RWPE1 (cell line): ENCODE results near the gene EYS.

ENCODE experiments used
- CTCF ChIA-PET: fragments of 350-600 bp; sonication (Branson Sonifier 250); formaldehyde crosslinking; extraction: SDS; loops from one replicate; lab custom pipeline; 2021; lab: Yijun Ruan, JAX
- POLR2A ChIA-PET: fragments of 400-600 bp; formaldehyde crosslinking; extraction: SDS; loops from one replicate; lab custom pipeline; 2020; ENCODE audit warnings: antibody characterized with exemption; ENCODE audit not compliant: low non-redundant PET; lab: Yijun Ruan, JAX
- DNase-seq: peaks from one replicate; pipeline ENCODE4 v3.0.0; 2012; ENCODE audit warnings: low spot score
- H3K27ac ChIP-seq: fragments of 450-650 bp; 2 replicates; pipeline ENCODE4 v1.5.1; 2017
- CTCF ChIP-seq: fragments of 450-650 bp; conservative IDR thresholded peaks from 2 replicates; pipeline ENCODE4 v1.5.1; 2017; ENCODE audit warnings: low read depth, mild to moderate bottlenecking

Gene EYS

DNA sequence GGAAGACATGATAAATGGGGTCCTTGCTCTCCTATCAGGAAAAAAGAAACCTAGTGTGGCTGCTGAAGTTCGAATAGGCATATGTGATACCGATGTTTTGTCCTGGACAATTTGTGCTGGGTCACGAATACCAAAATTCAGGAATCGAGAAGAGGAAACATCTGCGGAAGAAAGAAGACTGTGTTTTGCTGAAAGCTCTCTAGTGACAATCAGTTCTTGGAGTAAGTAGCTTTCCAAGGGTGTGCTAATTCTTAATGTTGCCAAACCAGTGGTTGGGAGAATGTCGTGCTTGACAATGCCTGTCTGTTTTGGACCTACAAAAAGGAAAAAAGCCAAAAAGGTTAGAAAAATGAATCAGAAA lies 1115.4 kb downstream of the EYS start:
- POLR2A ChIA-PET = no interaction called here
- DNase-seq = no peak
- CTCF ChIA-PET = interaction anchor here (0.5 kb wide), 1 partner anchor 461 kb away, joined by 4 read pairs; no protein-coding TSS in a partner anchor
- no peak overlapping the region for H3K27ac ChIP-seq
- no peak for TF ChIP-seq CTCF

DNA sequence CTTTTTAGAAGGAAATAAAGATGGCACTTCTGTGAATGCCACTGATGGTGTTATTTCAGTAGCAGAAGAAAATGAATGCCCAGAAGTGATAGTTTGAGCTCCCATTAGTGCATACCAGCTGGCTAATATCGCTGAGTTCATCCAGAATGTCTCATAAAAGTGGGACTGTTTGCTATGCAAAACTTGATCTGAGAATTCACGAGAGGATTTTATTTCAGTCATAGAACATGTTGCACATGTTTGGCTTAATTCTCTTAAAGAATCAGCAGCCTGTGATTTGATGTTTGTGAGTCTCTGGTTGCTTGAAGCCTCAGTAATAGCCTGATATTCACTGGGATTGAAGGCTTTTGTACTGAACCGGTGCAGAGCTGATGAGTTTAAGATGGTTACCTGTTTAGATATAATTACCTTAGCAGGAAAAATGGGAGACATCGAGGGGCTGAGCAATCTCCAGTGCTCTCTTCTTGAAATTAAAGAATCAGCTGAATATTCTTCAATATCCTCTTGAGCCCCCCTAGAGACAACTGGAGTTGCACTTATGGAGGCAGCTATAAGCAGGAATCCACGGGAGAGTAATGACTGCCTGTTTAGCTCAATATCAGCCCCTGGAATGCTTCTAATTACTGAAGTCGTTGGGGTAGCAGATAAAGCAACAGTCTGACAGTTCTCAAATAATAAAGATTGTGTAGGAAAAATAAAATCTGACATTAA lies 1115.9 kb downstream of the EYS start:
- ChIA-PET POLR2A (no interaction called here), CTCF (interaction anchor here (0.5 kb wide), 1 partner anchor 460 kb away, joined by 4 read pairs; no protein-coding TSS in a partner anchor)
- TF ChIP-seq CTCF = no peak
- H3K27ac ChIP-seq = no peak overlapping the region
- no peak for DNase-seq

- POLR2A ChIA-PET = no interaction called here
- DNase-seq = no peak
- TF ChIP-seq CTCF = no peak
- CTCF ChIA-PET = no interaction called here
- no peak overlapping the region for H3K27ac ChIP-seq
These were observed 1117.1 kb downstream of the EYS start for GRCh38 chr6:64589961-64590360.

GRCh38 chr6:64580346-64580745 lies 1126.7 kb downstream of the EYS start:
- TF ChIP-seq CTCF = no peak
- peak; percentile 71 for DNase-seq
- ChIA-PET POLR2A (no interaction called here), CTCF (no interaction called here)
- H3K27ac ChIP-seq = no peak overlapping the region

DNA sequence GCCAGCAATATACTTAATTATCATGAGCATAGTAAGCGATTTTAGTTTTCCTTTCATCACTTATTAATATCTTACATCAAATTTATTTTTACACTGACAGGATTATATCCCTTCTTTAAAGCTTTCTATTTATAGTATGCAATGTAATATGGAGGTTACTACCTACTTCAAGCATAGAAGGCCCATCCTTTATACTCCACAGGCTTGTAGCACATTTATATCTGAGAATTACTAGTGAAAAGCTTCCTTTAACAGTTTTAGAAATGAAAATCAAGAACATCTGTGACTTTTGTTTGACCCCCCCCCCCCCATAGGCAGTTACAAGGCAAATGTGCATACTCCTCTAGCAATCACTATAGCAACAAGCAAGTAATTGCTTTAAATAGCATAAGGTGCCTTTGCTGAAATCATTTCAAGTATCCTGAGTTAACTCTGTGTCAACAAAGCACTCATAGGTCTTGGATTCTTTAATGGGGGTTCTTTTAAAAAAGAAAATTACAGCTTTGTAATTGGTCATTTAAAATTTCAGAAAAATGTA lies 1153.7 kb downstream of the EYS start:
- no peak for DNase-seq

More for the DNA sequence above, 1153.7 kb downstream of the EYS start:
- POLR2A ChIA-PET = no interaction called here
- no peak for TF ChIP-seq CTCF
- CTCF ChIA-PET = interaction anchor here (0.7 kb wide), 1 partner anchor 51 kb away, joined by 4 read pairs; no protein-coding TSS in a partner anchor
- no peak overlapping the region for H3K27ac ChIP-seq
